Naive B cell (primary cell): ENCODE measurements around the gene TSPAN8. TPM values are rescaled to one million over a fixed set of nuclear protein-coding genes. Genes with fewer than 3 reads are reported as not detected.
A peak's percentile ranks its signal among the peaks of the same experiment; 100 is the strongest.
"Not testable (repeated sequence)": the region's sequence is repeated elsewhere in the genome, so short reads cannot be mapped to it uniquely, and the experiment has no call there.

Experiments used
- ATAC-seq, 2 donors: fragments of 150-1000 bp; cut with Tn5 transposase; 2 replicates each; pipeline ENCODE4 v1.10.0; 2021; ENCODE audit warnings: low read depth in 2 of 2, mild to moderate bottlenecking in 2 of 2, moderate library complexity in 2 of 2
- DNase-seq: peaks from one replicate; pipeline ENCODE4 v3.0.0; 2022
- H3K27ac Mint-ChIP-seq, 6 donors: one replicate each; pipeline ENCODE4 v1.8.0; 2020 to 2022; ENCODE audit warnings: mild to moderate bottlenecking in 6 of 6, mixed read lengths in 6 of 6, moderate library complexity in 5 of 6, inconsistent platforms in 2 of 6
- H3K27me3 Mint-ChIP-seq, 3 donors: one replicate each; pipeline ENCODE4 v1.8.0; 2021 to 2022; ENCODE audit warnings: mixed read lengths in 3 of 3, mild to moderate bottlenecking in 1 of 3
- H3K36me3 Mint-ChIP-seq, 2 donors: one replicate each; pipeline ENCODE4 v1.8.0; 2020 to 2022; ENCODE audit warnings: mixed read lengths in 2 of 2, inconsistent platforms in 1 of 2, mild to moderate bottlenecking in 1 of 2
- H3K4me1 Mint-ChIP-seq, 3 donors: one replicate each; pipeline ENCODE4 v1.8.0; 2020 to 2022; ENCODE audit warnings: mixed read lengths in 3 of 3, inconsistent platforms in 1 of 3, mild to moderate bottlenecking in 1 of 3, moderate library complexity in 1 of 3
- H3K4me3 Mint-ChIP-seq, 8 donors: one replicate each; pipeline ENCODE4 v1.8.0; 2020 to 2022; ENCODE audit warnings: mild to moderate bottlenecking in 8 of 8, mixed read lengths in 8 of 8, moderate library complexity in 8 of 8, inconsistent platforms in 2 of 8
- H3K9me3 Mint-ChIP-seq, 7 donors: one replicate each; pipeline ENCODE4 v1.8.0; 2020 to 2022; ENCODE audit warnings: mixed read lengths in 7 of 7, mild to moderate bottlenecking in 5 of 7, inconsistent platforms in 2 of 7, moderate library complexity in 1 of 7
- polyA plus RNA-seq, 6 donors: library from polyadenylated mRNA; unstranded; fragments of 300-500 nt; fragmentation: Illumina TruSeq; gene quantifications; one replicate each; pipeline ENCODE4 v1.2.3, GENCODE V29; 2021; ENCODE audit warnings: low read depth in 6 of 6

The TSPAN8 gene
- polyA plus RNA-seq, 6 donors from 2014 or later = 2.8 TPM; not detected in 5

DNA sequence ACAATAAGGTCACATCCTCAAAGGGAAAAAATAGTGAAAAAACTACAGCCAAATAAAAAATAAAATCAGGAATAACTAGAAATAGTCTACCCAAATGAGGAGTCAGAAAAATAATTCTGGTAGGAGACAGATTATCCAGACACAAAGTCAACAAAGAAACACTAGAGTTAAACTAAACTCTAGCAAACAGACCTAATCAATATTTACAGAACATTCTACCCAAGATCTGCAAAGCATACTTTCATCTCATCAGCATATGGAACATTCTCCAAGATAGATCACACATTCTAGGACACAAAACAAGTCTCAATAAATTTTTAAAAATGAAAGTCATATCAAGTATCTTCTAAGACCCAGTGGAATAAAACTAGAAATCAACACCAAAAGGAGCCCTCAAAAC lies 20.4 kb upstream of the TSPAN8 start:
- no peak for DNase-seq
- no peaks in the 10 kb centered on the region for H3K4me1 Mint-ChIP-seq
- peaks cover 0 to 8% (median 0%) of the 10 kb centered on the region in 7 donors for H3K9me3 Mint-ChIP-seq
- no peak for ATAC-seq
- peak overlapping the region in 1 of 6 donors; percentile 3 for H3K27ac Mint-ChIP-seq
- H3K4me3 Mint-ChIP-seq = no peak overlapping the region
- no peaks in the 10 kb centered on the region for H3K36me3 Mint-ChIP-seq
- H3K27me3 Mint-ChIP-seq = peaks cover 0 to 7% (median 5%) of the 10 kb centered on the region in 3 donors

DNA sequence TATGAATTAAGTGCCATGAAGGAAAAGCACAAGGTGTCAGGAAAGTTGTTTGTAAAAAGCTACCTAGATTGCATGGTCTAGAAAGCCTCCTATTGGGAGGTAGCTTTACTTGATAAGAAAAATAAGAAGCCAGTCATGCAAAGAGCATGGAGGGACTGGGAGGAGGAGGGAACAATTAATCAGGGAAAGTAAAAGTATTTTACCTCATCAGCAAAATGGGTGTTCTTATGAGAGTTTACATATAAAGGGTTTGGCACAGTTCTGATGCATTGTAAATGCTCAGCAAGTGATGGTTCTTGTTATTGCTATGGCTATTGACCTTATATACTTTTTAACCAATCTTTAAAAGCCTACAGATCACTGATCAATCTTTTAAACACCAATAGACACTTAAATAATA lies 17.0 kb upstream of the TSPAN8 start:
- H3K27ac Mint-ChIP-seq = no peak overlapping the region
- ATAC-seq = no peak
- H3K27me3 Mint-ChIP-seq = peaks cover 0 to 7% (median 5%) of the 10 kb centered on the region in 3 donors
- no peak overlapping the region for H3K4me3 Mint-ChIP-seq
- peaks cover 0 to 7% (median 0%) of the 10 kb centered on the region in 7 donors for H3K9me3 Mint-ChIP-seq
- H3K4me1 Mint-ChIP-seq = no peaks in the 10 kb centered on the region
- DNase-seq = no peak
- no peaks in the 10 kb centered on the region for H3K36me3 Mint-ChIP-seq

DNA sequence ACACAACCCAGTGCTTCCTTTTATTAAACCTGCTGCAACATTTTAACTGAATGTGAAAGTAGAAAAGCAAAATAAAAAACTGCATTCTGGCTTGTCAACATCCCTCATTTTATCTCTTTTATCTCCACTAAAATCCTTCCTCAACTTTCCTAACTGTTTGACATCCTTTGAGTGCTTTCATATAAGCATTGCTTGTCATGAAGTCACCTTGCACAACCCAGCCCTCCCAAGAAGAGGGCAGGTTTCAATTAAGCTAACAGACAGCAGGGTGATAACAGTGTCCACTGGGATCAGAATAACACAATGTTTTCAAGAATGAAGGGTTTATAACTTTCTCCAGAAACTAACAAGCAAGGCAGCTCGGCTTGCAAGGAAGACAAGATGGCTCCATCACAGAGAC lies 16.3 kb upstream of the TSPAN8 start:
- Mint-ChIP-seq H3K9me3 (peaks cover 0 to 4% (median 1%) of the 10 kb centered on the region in 7 donors), H3K27ac (no peak overlapping the region), H3K4me3 (no peak overlapping the region), H3K4me1 (no peaks in the 10 kb centered on the region), H3K36me3 (no peaks in the 10 kb centered on the region), H3K27me3 (peaks cover 0 to 7% (median 5%) of the 10 kb centered on the region in 3 donors)
- ATAC-seq (no peak), DNase-seq (no peak)

DNA sequence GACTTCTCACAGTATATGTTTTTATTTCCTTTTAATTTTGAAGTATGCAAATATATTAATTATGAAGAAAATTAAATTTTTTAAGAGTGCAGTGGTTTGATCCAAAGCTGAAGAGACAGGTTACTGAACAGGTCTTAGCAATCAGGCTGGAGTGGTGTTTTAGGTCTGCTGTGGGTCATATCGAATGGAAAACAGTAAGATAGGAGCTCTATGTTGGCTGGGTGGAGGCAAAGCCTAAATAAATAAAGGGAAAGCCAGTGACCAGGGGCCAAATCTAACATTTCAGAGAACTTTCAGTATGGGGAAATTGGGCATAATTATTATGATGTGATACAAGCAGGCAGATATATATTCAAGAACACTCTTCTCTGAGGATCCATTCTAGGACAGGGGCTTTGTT lies 12.7 kb upstream of the TSPAN8 start:
- H3K4me1 Mint-ChIP-seq = no peaks in the 10 kb centered on the region
- no peak overlapping the region for H3K4me3 Mint-ChIP-seq
- no peak overlapping the region for H3K27ac Mint-ChIP-seq
- ATAC-seq = no peak
- no peak for DNase-seq
- peaks cover 0 to 7% of the 10 kb centered on the region in 2 donors for H3K36me3 Mint-ChIP-seq
- peaks cover 4 to 28% (median 11%) of the 10 kb centered on the region in 7 donors for H3K9me3 Mint-ChIP-seq
- H3K27me3 Mint-ChIP-seq = peaks cover 3 to 7% (median 5%) of the 10 kb centered on the region in 3 donors

DNA sequence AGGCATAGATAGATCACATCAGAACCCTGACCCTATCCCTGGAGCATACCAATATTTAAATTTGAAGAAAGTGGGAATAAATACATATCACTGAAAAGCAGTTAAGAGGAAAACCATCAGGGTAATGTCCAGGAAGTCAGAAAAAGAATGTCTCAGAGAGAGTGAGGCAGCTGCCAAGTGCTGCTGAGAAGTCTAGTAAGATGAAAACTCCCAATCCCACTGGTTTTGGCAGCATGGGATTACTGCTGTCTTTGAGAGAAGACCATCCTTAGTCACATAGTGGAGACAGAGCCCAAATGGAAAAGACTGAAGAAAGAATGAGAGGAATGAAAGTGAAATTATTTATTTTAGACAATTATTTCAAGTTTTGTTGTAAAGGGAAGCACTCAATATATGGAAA lies 11.5 kb upstream of the TSPAN8 start:
- H3K4me3 Mint-ChIP-seq = no peak overlapping the region
- no peak overlapping the region for H3K27ac Mint-ChIP-seq
- H3K4me1 Mint-ChIP-seq = no peaks in the 10 kb centered on the region
- peaks cover 3 to 5% (median 4%) of the 10 kb centered on the region in 3 donors for H3K27me3 Mint-ChIP-seq
- H3K36me3 Mint-ChIP-seq = peaks cover 0 to 7% of the 10 kb centered on the region in 2 donors
- ATAC-seq = no peak
- DNase-seq = no peak
- peaks cover 4 to 33% (median 13%) of the 10 kb centered on the region in 7 donors for H3K9me3 Mint-ChIP-seq

DNA sequence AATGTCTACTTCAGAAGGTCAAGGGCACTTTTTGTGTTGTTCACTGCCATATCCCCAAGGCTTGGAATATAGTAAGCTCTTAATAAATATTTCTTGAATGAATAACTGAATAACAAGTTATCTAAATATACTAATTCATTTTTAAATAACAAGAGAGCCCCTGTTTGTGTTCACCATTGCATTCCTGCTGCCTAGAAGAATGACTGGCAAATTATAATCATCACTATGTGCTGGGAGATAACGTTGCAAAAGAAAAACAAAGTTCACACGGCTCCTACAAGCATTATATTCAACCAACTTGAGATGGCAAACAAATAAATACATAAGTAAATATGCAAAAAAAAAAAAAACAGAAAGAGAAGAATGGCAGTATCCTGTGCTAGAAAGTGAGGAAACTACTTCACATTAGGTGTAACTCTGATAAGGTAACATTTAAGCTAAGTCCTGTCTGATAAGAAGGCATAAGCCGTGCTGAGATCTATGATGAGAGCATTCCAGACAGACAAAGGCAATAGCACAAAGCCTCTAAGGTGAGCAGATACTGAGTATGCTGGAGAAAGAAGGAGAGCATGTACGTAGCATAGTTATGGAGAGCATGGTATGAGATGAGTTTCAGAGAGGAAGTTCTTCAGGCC lies 9.2 kb upstream of the TSPAN8 start:
- Mint-ChIP-seq H3K4me3 (no peak overlapping the region), H3K27ac (no peak overlapping the region), H3K9me3 (peaks cover 4 to 33% (median 13%) of the 10 kb centered on the region in 7 donors), H3K36me3 (peaks cover 0 to 7% of the 10 kb centered on the region in 2 donors), H3K27me3 (peaks cover 0 to 3% (median 0%) of the 10 kb centered on the region in 3 donors), H3K4me1 (no peaks in the 10 kb centered on the region)
- no peak for DNase-seq
- ATAC-seq = no peak

DNA sequence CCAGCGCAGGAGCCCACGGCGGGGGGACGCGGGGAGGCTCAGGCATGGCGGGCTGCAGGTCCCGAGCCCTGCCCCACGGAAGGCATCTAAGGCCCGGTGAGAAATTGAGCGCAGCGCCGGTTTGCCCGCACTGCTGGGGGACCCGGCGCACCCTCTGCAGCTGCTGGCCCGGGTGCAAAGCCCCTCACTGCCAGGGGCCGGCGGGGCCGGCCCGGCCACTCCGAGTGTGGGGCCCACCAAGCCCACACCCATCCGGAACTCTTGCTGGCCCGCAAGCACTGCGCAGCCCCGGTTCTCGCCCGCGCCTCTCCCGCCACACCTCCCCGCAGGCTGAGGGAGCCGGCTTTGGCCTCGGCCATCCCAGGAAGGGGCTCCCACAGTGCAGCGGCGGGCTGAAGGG lies 8.5 kb upstream of the TSPAN8 start:
- no peak for DNase-seq
- no peak for ATAC-seq
- H3K9me3 Mint-ChIP-seq = peaks cover 4 to 33% (median 13%) of the 10 kb centered on the region in 7 donors
- no peak overlapping the region for H3K27ac Mint-ChIP-seq
- H3K4me1 Mint-ChIP-seq = no peaks in the 10 kb centered on the region
- peaks cover 0 to 3% (median 0%) of the 10 kb centered on the region in 3 donors for H3K27me3 Mint-ChIP-seq
- H3K4me3 Mint-ChIP-seq = no peak overlapping the region
- peaks cover 0 to 7% of the 10 kb centered on the region in 2 donors for H3K36me3 Mint-ChIP-seq

DNA sequence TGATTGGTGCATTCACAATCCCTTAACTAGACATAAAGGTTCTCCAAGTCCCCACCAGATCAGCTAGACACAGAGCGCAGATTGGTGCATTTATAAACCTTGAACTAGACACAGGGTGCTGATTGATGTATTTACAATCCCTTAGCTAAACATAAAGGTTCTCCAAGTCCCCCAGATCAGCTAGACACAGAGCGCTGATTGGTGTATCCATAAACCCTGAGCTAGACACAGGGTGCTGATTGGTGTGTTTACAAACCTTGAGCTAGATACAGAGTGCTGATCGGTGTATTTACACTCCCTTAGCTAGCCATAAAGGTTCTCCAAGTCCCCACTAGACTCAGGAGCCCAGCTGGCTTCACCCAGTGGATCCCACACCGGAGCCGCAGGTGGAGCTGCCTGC lies 8.0 kb upstream of the TSPAN8 start:
- not testable (repeated sequence) for H3K36me3 Mint-ChIP-seq, H3K4me1 Mint-ChIP-seq, H3K27me3 Mint-ChIP-seq, H3K4me3 Mint-ChIP-seq, ATAC-seq, DNase-seq, H3K27ac Mint-ChIP-seq
- peaks cover 4 to 33% (median 13%) of the 10 kb centered on the region in 7 donors for H3K9me3 Mint-ChIP-seq

DNA sequence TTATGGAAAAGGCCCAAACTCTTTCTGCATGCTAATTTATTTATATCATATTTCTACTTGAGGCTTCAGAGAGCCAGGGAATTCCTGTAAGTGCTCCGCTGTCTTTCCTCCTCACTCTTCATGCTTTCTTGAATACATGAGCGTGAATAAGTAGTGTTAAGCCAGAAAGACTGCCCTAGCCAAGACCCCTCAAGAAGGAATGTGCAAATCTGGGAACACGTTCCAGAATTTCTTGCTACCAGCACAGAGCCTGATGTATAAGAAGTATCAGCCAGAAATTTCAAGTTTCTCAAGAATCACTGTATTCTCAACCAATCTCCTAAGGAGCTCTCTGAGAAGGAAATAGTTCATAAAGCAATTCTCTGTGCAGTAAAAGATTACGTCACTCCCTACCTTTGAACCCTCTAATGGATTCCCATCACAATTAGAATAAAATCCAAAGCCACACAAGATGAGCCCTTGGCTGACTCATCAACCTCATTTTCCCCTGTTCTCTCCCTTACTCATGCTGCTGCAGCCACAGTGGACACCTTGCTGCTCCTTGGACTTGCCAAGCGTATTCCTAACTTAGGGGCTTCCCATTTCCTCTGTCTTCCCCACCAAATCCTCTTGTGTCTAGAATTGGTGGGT lies 6.9 kb upstream of the TSPAN8 start:
- Mint-ChIP-seq H3K4me1 (no peaks in the 10 kb centered on the region), H3K27me3 (peaks cover 0 to 3% (median 0%) of the 10 kb centered on the region in 3 donors)
- ATAC-seq = no peak

DNA sequence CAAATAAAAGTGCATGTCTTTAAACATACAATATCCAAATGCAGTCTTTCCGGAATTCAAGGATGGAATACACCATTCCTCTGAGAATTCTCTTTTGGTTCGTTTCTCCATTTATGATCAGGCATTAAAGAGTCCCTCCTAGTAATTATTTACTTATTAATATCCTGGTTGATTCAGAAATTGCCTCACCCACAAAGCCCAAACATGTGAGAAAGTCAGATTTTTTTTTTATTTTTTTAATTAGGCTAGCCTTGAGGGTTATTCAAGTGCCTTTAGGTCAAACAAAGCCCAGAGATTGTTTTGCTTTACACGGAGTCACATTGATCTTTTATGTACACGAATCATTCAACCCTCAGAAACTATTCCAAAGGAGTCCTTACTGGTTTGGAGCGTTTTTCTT lies 6.4 kb upstream of the TSPAN8 start:
- H3K27ac Mint-ChIP-seq = no peak overlapping the region
- H3K36me3 Mint-ChIP-seq = peaks cover 0 to 7% of the 10 kb centered on the region in 2 donors
- H3K4me3 Mint-ChIP-seq = no peak overlapping the region
- peaks cover 0 to 7% (median 0%) of the 10 kb centered on the region in 3 donors for H3K27me3 Mint-ChIP-seq
- ATAC-seq (no peak), DNase-seq (no peak)
- peaks cover 4 to 30% (median 12%) of the 10 kb centered on the region in 7 donors for H3K9me3 Mint-ChIP-seq
- H3K4me1 Mint-ChIP-seq = no peaks in the 10 kb centered on the region

More for the DNA sequence above, 6.9 kb upstream of the TSPAN8 start:
- H3K9me3 Mint-ChIP-seq = peaks cover 4 to 33% (median 13%) of the 10 kb centered on the region in 7 donors
- no peak overlapping the region for H3K4me3 Mint-ChIP-seq
- peaks cover 0 to 7% of the 10 kb centered on the region in 2 donors for H3K36me3 Mint-ChIP-seq
- H3K27ac Mint-ChIP-seq = no peak overlapping the region
- no peak for DNase-seq

DNA sequence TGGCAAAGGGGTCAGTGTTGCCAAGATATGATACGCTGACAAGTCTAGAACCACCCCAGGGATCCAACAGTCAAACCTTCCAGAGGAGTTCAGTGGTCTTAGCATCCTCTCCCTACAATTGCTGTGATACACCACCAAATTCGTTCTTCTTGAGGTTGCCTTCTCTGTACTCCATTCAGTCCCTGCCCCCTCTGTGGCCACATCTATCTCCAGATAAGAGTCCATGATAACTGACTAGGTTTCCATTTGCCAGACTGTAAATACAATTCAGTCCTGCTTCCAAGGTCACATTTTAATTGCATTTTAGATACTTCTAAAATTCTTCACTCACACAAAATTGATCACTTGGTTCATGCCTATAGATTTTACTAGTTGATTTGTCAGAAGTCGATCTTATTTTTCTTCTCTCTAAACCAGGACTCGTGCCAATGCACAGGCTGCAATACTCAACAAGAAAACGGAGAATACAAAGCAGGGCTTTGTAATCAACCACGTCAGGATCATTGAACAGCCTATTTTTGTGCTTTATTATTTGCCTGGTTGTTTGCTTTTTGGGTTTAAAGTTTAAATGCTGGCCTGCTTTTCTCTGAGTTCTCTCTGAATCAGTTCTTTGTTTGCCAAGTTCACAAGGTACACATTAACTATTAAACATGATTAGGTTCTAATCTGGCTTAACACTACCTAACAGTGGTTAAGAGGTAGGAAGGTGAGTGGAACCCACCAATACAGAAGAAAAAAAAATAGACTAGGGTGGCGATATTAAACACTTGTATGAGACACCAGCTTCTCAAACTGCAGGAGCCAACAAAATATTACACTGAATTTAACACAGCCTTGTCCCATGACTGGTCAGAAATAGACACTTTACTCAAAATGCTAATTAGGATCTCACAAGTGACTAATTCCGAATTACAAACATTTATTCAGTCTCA lies 5.3 kb upstream of the TSPAN8 start:
- Mint-ChIP-seq H3K27ac (no peak overlapping the region), H3K9me3 (peaks cover 0 to 20% (median 6%) of the 10 kb centered on the region in 7 donors)

DNA sequence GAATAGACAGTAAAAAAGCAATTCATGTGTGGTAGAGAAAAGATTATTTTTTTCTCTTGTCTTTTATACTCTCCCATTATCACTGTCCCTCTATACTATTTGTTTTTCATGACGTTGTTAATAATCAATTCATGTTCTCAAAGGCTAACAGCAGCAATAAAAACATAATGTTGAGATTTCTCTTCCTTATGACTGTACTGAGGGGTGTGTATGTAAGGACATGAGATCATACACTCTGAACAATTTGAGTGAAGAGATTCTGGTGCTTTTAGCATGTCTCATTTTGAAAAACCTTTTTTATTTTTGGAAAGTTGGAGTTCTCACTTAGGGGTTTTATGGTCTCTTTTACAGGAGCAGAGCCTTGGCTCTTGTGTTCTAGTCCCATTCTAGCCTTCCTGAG lies 3.8 kb upstream of the TSPAN8 start:
- ATAC-seq = no peak
- H3K9me3 Mint-ChIP-seq = peaks cover 0 to 6% (median 4%) of the 10 kb centered on the region in 7 donors

More for the DNA sequence above, 5.3 kb upstream of the TSPAN8 start:
- peaks cover 0 to 7% of the 10 kb centered on the region in 2 donors for H3K36me3 Mint-ChIP-seq
- ATAC-seq (no peak), DNase-seq (no peak)
- no peak overlapping the region for H3K4me3 Mint-ChIP-seq
- H3K27me3 Mint-ChIP-seq = peaks cover 0 to 5% (median 0%) of the 10 kb centered on the region in 3 donors
- H3K4me1 Mint-ChIP-seq = no peaks in the 10 kb centered on the region

DNA sequence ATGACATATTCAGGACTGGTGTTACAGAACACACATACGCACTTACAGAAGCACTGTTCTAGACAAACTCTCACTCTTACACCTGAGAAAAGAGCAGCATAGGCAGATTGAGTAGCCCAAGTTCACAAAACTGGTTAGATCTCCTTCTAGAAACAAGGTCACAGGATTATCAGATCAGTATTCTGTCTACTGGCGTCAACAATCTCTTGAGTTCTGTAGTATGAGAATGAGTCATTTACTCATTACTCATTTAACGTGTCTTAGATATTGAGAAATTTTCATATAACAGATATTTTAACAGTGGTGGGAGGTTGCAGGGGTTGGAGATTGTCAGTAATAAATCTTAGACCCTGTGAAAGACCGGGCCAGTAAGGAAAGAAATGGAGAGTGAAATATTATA lies 2.8 kb upstream of the TSPAN8 start:
- Mint-ChIP-seq H3K4me1 (no peaks in the 10 kb centered on the region), H3K27me3 (peaks cover 0 to 4% (median 0%) of the 10 kb centered on the region in 3 donors), H3K36me3 (no peaks in the 10 kb centered on the region), H3K4me3 (no peak overlapping the region), H3K27ac (no peak overlapping the region), H3K9me3 (peaks cover 0 to 6% (median 3%) of the 10 kb centered on the region in 7 donors)
- ATAC-seq = no peak
- no peak for DNase-seq

More for the DNA sequence above, 3.8 kb upstream of the TSPAN8 start:
- Mint-ChIP-seq H3K4me1 (no peaks in the 10 kb centered on the region), H3K36me3 (no peaks in the 10 kb centered on the region), H3K4me3 (no peak overlapping the region), H3K27me3 (peaks cover 0 to 4% (median 0%) of the 10 kb centered on the region in 3 donors), H3K27ac (no peak overlapping the region)
- no peak for DNase-seq
